ENCODE data around the gene FLT3.

GRCh38 chr13:27969082-27969865, 131.1 kb downstream of the FLT3 start, which contains the start of gene CDX2:
- no peak for TF ChIP-seq RBFOX2 (IDR thresholded peaks at IDR 0.05; ENCODE audit: low read depth, low read length)
- TF ChIP-seq MAX (IDR thresholded peaks at IDR 0.05), result no peak
- no peak for TF ChIP-seq TAF1 (CRISPR knock-in tag; IDR thresholded peaks at IDR 0.05)
